Stimulated activated CD4-positive, alpha-beta T cell treated with anti-CD3 and anti-CD28 coated beads, Interleukin-12 subunit alpha, Interleukin-12 subunit beta, amount 100 ng/mL, for 48 hours (primary cell): Measurements from ENCODE around the gene ZDHHC17.
"Not testable (repeated sequence)": the region's sequence is repeated elsewhere in the genome, so short reads cannot be mapped to it uniquely, and the experiment has no call there.

Experiments
- DNase-seq, 3 donors: peaks; one replicate each; pipeline ENCODE4 v3.0.0-alpha.2; 2020; ENCODE audit warnings: low read depth in 2 of 3, low spot score in 1 of 3

The ZDHHC17 gene

GRCh38 chr12:76765598-76765997 lies 1.7 kb downstream of the ZDHHC17 start:
- DNase-seq: no peak

- no peak for DNase-seq
Observed at GRCh38 chr12:76766161-76766560, 2.2 kb downstream of the ZDHHC17 start.

GRCh38 chr12:76768576-76768975 lies 4.7 kb downstream of the ZDHHC17 start:
- no peak for DNase-seq

- no peak for DNase-seq
Observed at GRCh38 chr12:76777765-76778216, 13.9 kb downstream of the ZDHHC17 start.

- DNase-seq: no peak
Observed at GRCh38 chr12:76778364-76778763, 14.4 kb downstream of the ZDHHC17 start.

- not testable (repeated sequence) for DNase-seq
Observed at GRCh38 chr12:76779310-76779709, 15.4 kb downstream of the ZDHHC17 start.

- DNase-seq: no peak
Observed at GRCh38 chr12:76781321-76781720, 17.4 kb downstream of the ZDHHC17 start.

- no peak for DNase-seq
Observed at GRCh38 chr12:76782526-76782925, 18.6 kb downstream of the ZDHHC17 start.

- no peak for DNase-seq
Observed at GRCh38 chr12:76784600-76785051, 20.7 kb downstream of the ZDHHC17 start.

- DNase-seq: no peak
Observed at GRCh38 chr12:76785407-76785806, 21.5 kb downstream of the ZDHHC17 start.

- DNase-seq: no peak
Observed at GRCh38 chr12:76786986-76787385, 23.1 kb downstream of the ZDHHC17 start.

GRCh38 chr12:76787689-76788088 lies 23.8 kb downstream of the ZDHHC17 start:
- DNase-seq: no peak

GRCh38 chr12:76789335-76790050 lies 25.6 kb downstream of the ZDHHC17 start:
- DNase-seq: no peak

GRCh38 chr12:76790564-76791552 lies 26.9 kb downstream of the ZDHHC17 start:
- DNase-seq: no peak

- DNase-seq: no peak
Observed at GRCh38 chr12:76792828-76793227, 28.9 kb downstream of the ZDHHC17 start.

- no peak for DNase-seq
Observed at GRCh38 chr12:76798864-76799263, 34.9 kb downstream of the ZDHHC17 start.

GRCh38 chr12:76799362-76799761 lies 35.4 kb downstream of the ZDHHC17 start:
- no peak for DNase-seq

- DNase-seq: no peak
Observed at GRCh38 chr12:76802060-76802459, 38.1 kb downstream of the ZDHHC17 start.

GRCh38 chr12:76804435-76804976 lies 40.6 kb downstream of the ZDHHC17 start:
- no peak for DNase-seq

GRCh38 chr12:76810671-76811419 lies 46.9 kb downstream of the ZDHHC17 start:
- DNase-seq: no peak

- no peak for DNase-seq
Observed at GRCh38 chr12:76811976-76812375, 48.1 kb downstream of the ZDHHC17 start.
